Measurements from ENCODE around the gene ATL1. TPM values are rescaled to one million over a fixed set of nuclear protein-coding genes. Genes with fewer than 3 reads are reported as not detected.

The ATL1 gene
- total and polyA plus RNA-seq, 2 of the 4 experiments (the other 2 are of a cell fraction): 6.0 to 12.2 TPM

DNA sequence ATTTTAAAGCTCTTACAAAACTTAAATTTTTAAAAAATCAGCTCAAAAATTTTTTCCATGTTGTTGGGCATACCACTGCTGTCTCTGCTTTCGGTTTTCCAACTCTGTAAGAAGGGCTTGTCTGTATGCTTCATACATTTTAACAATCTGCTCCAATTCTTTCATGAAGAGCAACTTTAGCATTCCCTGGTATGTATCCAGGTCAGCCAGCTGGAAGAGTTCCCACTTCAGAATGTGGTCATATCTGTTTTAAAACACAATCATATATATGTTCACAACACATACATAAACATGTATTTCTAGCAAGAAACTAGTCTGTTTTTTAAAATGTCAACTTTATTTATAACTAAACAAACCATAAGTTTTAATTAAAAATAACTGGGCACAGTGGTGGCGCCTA lies 75.2 kb downstream of the ATL1 start:
- no CpG with 5 or more reads among the region's 2 CpGs for WGBS, 2 experiments (ENCODE audit: extremely low coverage in 2 of 2, insufficient read length in 1 of 2)
- no peak overlapping the region for H4K91ac ChIP-seq (ENCODE audit: insufficient read depth, low read depth, low read length)
- POLR2A ChIA-PET (ENCODE audit: unreplicated experiment): no interaction called here

More for the DNA sequence above, 75.2 kb downstream of the ATL1 start:
- TF ChIP-seq RCOR1 (IDR thresholded peaks at IDR 0.05; ENCODE audit: insufficient replicate concordance, low read length) (no peak), RAD21 (IDR thresholded peaks at IDR 0.05; ENCODE audit: low read length) (no peak), NFE2L2 (IDR thresholded peaks at IDR 0.05; ENCODE audit: low read depth, low read length) (no peak), BHLHE40 (IDR thresholded peaks at IDR 0.05; ENCODE audit: low read depth, low read length) (no peak), CEBPB (IDR thresholded peaks at IDR 0.05; ENCODE audit: low read depth, low read length) (no peak), RFX5 (IDR thresholded peaks at IDR 0.05; ENCODE audit: low read depth, low read length) (no peak), SMC3 (IDR thresholded peaks at IDR 0.05; ENCODE audit: low read depth, low read length) (no peak), CHD1 (IDR thresholded peaks at IDR 0.05; ENCODE audit: low read depth, low read length) (no peak), MAZ (IDR thresholded peaks at IDR 0.05; ENCODE audit: borderline replicate concordance, low read depth, low read length) (no peak), MXI1 (IDR thresholded peaks at IDR 0.05; ENCODE audit: borderline replicate concordance, low read depth, low read length) (no peak), FOS (IDR thresholded peaks at IDR 0.05; ENCODE audit: low read depth, low read length) (no peak), MAFK (IDR thresholded peaks at IDR 0.05; ENCODE audit: low read depth, low read length) (no peak), POLR2A (IDR thresholded peaks at IDR 0.05; ENCODE audit: low read depth, low read length) (no peak)
- TF ChIP-seq, protein P1, sequence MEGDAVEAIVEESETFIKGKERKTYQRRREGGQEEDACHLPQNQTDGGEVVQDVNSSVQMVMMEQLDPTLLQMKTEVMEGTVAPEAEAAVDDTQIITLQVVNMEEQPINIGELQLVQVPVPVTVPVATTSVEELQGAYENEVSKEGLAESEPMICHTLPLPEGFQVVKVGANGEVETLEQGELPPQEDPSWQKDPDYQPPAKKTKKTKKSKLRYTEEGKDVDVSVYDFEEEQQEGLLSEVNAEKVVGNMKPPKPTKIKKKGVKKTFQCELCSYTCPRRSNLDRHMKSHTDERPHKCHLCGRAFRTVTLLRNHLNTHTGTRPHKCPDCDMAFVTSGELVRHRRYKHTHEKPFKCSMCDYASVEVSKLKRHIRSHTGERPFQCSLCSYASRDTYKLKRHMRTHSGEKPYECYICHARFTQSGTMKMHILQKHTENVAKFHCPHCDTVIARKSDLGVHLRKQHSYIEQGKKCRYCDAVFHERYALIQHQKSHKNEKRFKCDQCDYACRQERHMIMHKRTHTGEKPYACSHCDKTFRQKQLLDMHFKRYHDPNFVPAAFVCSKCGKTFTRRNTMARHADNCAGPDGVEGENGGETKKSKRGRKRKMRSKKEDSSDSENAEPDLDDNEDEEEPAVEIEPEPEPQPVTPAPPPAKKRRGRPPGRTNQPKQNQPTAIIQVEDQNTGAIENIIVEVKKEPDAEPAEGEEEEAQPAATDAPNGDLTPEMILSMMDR (conservative IDR thresholded peaks at IDR 0.05; ENCODE audit: low read depth, low read length): no peak
- TF ChIP-seq, protein P2, sequence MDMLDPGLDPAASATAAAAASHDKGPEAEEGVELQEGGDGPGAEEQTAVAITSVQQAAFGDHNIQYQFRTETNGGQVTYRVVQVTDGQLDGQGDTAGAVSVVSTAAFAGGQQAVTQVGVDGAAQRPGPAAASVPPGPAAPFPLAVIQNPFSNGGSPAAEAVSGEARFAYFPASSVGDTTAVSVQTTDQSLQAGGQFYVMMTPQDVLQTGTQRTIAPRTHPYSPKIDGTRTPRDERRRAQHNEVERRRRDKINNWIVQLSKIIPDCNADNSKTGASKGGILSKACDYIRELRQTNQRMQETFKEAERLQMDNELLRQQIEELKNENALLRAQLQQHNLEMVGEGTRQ (IDR thresholded peaks at IDR 0.05; ENCODE audit: low read depth, low read length): no peak
- TF ChIP-seq, protein P3, sequence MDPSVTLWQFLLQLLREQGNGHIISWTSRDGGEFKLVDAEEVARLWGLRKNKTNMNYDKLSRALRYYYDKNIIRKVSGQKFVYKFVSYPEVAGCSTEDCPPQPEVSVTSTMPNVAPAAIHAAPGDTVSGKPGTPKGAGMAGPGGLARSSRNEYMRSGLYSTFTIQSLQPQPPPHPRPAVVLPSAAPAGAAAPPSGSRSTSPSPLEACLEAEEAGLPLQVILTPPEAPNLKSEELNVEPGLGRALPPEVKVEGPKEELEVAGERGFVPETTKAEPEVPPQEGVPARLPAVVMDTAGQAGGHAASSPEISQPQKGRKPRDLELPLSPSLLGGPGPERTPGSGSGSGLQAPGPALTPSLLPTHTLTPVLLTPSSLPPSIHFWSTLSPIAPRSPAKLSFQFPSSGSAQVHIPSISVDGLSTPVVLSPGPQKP (IDR thresholded peaks at IDR 0.05; ENCODE audit: borderline replicate concordance, low read depth, low read length): no peak
- peaks cover 11 to 50% of the 10 kb centered on the region in 2 experiments for H3K79me1 ChIP-seq (ENCODE audit: low read depth in 1 of 2, low read length in 2 of 2)
- H3K23ac ChIP-seq (ENCODE audit: low read depth, low read length): no peak overlapping the region
- H3K56ac ChIP-seq (ENCODE audit: extremely low read depth, insufficient read depth, low read length): no peak overlapping the region
- H2AK9ac ChIP-seq (replicated peaks; ENCODE audit: low read depth, low read length, poor library complexity): no peak overlapping the region
- no peak overlapping the region for H2BK5ac ChIP-seq (ENCODE audit: low read depth, low read length, poor library complexity, severe bottlenecking)
- no peak overlapping the region for H2AK5ac ChIP-seq (ENCODE audit: low read depth, low read length)
- H3K9me3 ChIP-seq (ENCODE audit: control insufficient read depth, insufficient read depth, low read length): no peaks in the 10 kb centered on the region
- in situ Hi-C loops (cut with MboI; ENCODE audit: low sequenced_read_pairs) (no loop called here), intact Hi-C loops (cut with micrococcal nuclease) (no loop called here), dilution Hi-C loops (cut with HindIII; ENCODE audit: low sequenced_read_pairs, unreplicated experiment) (no loop called here)
- H2AFZ ChIP-seq (replicated peaks; ENCODE audit: low read length, poor library complexity): no peak overlapping the region
- CTCF ChIA-PET: no interaction called here
- no peak overlapping the region for H3K14ac ChIP-seq (replicated peaks; ENCODE audit: low read depth, low read length)
- H4K8ac ChIP-seq (ENCODE audit: low read depth in 2 of 2, low read length in 2 of 2): no peak overlapping the region
- H3K9ac ChIP-seq (ENCODE audit: low read depth, low read length): no peak overlapping the region
- peaks cover 6% of the 10 kb centered on the region for H3K9me1 ChIP-seq (ENCODE audit: insufficient read depth, low read length)
- DNase-seq (peak; percentile 31), ATAC-seq (ENCODE audit: low read depth) (no peak)
- H3K27me3 ChIP-seq (ENCODE audit: control insufficient read depth, insufficient read depth, low read length): no peaks in the 10 kb centered on the region
- peaks cover 33% of the 10 kb centered on the region for H3K36me3 ChIP-seq (ENCODE audit: control insufficient read depth, insufficient read depth, low read length)
- no peak overlapping the region for H3K4me3 ChIP-seq (ENCODE audit: insufficient read depth, low read depth, low read length)
- no peak overlapping the region for H4K5ac ChIP-seq (ENCODE audit: low read depth, low read length)
- H3K4me1 ChIP-seq (ENCODE audit: control insufficient read depth, insufficient read depth, low read length): no peaks in the 10 kb centered on the region; the same call in 1 of the 2 replicates
- no peak overlapping the region for H2BK120ac ChIP-seq (ENCODE audit: low read depth, low read length)
- no peak overlapping the region for H3K18ac ChIP-seq (ENCODE audit: low read depth, low read length)
- no peak overlapping the region for H3K4ac ChIP-seq (ENCODE audit: low read depth, low read length)
- no peak overlapping the region for H3K4me2 ChIP-seq (ENCODE audit: low read depth, low read length)
- H4K20me1 ChIP-seq (ENCODE audit: insufficient read depth, low read length): peaks cover 4% of the 10 kb centered on the region; the same call in 1 of the 2 replicates
- no TSS peak for BruUV-seq (replicated peaks)
- no peak overlapping the region for H2BK20ac ChIP-seq (ENCODE audit: low read depth, low read length)
- H3K27ac ChIP-seq (ENCODE audit: insufficient read depth, low read length): no peak overlapping the region
- H2BK15ac ChIP-seq (ENCODE audit: low read depth, low read length): no peak overlapping the region

All from IMR-90 (cell line).